Stimulated activated CD8-positive, alpha-beta memory T cell treated with anti-CD3 and anti-CD28 coated beads, Interleukin-7, amount 100 ng/mL, for 24 hours (primary cell): ENCODE results near the gene PLEKHM3.
"Not testable (repeated sequence)": the region's sequence is repeated elsewhere in the genome, so short reads cannot be mapped to it uniquely, and the experiment has no call there.

Source experiments
- DNase-seq: peaks from one replicate; pipeline ENCODE4 v3.0.0-alpha.2; 2020; ENCODE audit warnings: low read depth

The PLEKHM3 gene

DNA sequence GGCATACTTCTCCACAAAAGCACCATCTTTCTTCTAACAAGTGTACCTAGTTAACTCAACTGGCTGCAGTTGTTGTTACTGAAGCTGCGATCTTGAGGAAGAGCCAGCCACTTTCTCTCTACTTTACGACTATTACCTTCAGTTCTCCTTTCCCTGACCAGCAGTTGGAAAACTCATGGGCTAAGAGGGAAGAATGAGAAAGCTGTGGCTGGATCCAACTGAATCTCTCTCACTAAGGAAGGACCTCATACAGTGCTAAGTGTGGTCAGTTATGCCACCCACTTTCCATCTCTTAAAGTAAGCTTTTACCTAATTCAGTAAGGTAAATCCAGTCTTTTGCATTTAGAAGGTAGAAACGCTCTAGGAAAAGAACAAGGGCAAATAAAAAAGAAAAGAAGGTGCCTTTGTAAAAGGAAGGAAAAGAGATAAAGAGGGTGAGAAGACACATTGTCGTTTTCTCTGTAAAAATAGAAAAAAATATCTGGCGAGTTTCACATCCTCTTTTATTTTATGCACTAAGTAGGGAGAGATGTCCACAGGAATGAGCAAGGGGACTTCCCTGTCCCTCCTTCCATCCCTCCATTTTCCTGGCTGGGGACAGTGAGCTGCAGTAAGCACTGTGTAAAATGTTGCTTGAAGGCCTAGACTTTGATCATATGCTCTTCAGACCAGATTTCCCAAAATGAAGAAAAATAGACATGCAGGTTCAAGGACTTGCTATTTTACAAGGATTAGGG is 73.4 kb downstream of the PLEKHM3 start:
- no peak for DNase-seq

DNA sequence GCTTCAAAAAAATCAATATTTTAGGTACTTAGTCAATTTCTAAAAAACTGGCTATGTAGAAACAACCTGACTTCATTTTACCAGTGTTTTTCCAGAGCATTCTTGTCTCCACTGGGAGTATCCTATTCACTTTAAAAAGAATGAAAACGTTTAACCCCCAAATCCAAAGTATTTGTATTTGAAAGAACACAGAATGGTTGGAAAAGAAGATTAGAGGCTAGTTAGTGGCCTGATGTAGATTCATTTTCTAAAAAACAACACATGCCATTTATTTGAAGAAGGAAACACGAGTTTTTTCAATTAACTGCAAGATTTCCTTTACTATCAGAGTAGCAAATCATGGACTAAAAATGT is 74.6 kb downstream of the PLEKHM3 start:
- DNase-seq: no peak

DNA sequence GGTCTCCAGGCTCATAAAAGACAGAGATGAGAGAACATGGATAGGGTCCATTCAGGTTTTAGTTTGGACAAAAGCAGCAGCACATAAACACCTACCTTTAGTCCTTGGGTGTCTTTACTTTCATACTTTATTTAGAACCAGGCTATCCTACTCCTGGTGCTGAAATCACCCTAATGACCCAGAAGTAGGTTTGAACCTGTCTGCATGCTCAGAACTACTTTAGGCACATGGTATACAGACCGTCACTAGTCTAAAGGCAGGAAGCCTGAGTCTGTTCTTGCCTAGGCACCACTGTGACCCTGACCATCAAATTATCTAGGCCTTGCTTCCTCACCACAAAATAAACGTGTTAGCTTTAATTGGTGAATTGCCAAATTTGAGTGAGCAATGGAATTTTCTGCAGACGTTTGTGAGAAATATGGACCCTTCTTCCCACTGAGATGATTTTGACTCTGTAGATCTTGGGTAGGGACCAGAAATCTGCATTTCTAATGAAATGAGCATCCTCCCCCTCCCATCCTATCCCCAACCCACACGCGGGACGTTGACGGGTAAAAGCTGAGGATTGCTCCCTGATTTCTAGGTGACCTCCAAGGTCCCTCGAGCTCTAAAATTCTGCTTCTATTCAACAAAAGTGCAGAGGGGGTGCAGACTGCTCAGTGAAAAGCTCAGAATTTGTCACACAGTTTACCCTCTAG is 75.1 kb downstream of the PLEKHM3 start:
- DNase-seq: no peak

DNA sequence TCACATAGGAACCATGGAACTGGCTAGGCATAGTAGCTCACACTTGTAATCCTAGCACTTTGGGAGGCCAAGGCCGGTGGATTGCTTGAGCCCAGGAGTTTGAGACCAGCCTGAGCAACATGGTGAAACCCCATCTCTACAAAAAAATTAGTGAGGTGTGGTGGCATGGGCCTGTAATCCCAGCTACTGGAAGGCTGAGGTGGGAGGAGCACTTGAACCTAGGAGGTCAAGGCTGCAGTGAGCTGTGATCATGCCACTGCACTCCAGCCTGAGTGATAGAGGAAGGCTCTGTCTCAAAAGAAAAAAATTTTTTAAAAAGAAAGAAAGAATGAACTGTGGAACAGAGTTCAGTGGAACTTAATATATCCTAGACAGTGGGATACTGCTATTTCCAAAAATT is 76.1 kb downstream of the PLEKHM3 start:
- not testable (repeated sequence) for DNase-seq

DNA sequence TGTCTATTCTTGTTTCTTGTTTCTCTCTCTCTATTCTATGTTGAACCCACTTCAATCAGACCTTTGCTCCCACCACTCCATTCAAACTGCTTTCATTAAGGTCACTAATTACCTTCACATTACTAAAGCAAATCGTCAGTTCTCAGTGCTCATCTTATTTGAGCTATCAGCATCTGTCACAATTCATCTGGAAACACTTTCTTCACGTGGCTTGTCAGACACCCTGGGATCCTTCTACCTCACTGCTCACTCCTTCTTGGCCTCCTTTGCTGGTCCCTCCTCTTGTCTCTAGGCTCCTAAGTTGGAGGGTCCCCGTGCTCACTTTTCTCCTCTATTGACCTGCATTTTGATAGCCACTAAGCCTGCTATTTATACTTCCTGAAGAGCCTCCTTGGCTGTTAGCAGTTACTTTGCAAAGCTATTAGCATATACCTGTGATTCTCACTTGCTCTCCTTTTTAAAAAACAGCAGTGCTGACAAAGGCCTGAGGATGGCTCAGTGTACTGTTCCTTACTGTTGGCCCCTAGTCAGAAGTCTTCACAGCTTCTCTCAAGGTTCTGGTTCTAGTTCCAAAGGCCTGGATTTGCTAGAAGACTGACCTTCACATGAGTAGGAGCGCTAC is 80.2 kb downstream of the PLEKHM3 start:
- DNase-seq: no peak

DNA sequence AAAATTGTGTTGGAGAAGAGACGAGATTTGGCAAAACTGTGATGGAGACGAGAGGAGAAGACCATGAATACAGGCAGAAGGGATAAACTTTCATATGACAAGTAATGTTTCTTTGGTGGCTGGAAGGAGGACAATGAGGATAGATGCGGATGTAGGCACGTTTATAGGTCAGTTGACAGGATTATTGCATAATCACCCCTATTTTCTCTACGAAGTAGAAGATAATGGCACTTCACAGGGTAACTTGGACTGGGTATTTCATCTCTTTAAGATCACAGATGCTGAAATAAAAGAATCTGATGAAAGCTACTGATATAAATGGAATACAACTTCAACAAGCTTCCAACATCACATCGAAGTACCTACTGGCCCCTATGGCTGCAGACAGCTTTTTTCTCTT is 81.0 kb downstream of the PLEKHM3 start:
- DNase-seq: no peak

DNA sequence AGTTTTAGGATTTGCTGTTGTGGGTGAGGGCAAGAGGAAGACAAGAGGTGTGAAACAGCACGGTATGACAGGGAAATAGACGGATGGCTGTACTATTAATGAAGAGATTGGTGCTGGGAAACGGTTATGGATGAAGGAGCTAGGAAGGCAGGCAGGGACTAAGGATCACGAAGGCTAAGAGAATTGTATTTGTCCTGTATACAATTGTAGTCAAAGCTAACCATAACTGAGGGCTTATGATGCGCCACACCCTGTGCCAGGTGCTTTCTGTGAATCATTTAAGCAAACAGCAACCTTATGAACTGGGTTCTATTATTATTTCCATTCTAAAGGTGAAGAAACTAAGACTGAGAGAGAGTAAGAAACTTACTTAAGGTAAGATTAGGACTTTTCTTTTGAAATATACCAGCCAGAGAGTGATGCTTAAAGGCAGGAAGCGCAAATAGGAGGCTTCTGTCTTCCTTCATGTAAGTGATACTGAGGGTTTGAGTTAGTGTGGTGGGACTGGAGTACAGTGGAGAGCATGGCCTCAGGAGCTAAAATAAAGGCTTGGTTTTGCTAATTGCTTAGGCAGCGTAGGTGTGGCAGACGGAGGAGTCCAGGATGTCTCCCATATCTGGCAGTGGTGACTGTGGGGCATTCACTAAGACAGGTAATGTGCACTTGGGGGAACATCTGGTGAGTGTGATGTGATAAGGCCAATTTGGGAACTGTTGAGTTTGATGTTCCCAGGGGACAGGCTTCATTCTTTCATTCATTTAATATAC is 85.8 kb downstream of the PLEKHM3 start:
- DNase-seq: no peak

DNA sequence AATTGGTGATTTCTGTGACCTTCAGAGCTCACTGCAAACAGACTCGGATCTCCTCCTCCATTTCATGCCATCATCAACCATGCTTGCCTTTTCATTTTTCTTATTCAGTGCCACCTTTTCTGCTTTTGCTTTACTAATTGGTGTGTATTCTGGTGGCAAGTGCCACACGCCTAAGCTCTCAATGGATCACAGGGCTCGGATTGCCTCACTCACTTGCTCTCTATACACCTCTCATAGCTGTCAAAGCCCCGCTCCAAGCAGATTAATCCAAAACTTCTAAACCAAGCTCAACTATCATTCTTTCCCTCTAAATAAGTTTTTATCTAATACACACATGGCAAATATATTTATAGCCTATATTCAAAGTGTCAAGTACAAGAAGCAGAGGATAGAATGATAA is 86.4 kb downstream of the PLEKHM3 start:
- DNase-seq: no peak

DNA sequence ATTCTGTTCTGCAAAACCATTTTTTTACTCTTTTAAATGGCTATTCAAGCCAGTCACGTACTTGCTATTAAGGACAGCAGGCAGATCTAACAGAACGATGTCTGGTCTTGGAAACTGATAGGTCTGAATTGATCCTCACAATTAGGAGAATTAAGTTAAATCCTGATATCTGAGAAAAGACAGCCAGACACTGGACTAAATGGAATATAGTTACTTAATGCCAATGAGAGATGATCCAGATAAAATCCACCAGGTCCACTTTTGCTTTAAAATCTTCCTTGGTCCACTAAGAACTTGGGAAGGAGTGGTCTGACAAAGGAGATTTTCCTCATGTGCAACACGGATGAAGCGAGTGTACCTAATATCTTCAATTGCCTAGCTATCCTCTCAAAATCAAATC is 86.9 kb downstream of the PLEKHM3 start:
- DNase-seq: no peak

DNA sequence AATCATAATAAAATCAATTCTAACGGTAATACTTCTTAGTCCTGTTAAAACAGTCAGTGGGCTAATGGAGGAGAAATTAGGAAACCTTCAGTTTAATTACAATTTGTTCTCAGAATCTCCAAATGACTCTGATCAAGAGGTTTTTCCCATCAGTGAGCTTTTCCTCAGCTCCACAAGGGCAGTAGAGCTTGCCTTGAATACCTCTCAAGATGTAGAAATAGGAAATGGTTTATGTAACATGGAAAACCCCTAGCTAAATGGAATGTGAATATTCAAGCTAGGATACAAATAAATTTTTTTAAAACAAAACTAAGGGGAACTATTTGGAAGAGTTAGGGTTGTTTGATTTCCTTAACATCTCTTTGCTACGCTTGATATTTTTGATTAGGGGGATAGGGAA is 87.5 kb downstream of the PLEKHM3 start:
- DNase-seq: no peak

DNA sequence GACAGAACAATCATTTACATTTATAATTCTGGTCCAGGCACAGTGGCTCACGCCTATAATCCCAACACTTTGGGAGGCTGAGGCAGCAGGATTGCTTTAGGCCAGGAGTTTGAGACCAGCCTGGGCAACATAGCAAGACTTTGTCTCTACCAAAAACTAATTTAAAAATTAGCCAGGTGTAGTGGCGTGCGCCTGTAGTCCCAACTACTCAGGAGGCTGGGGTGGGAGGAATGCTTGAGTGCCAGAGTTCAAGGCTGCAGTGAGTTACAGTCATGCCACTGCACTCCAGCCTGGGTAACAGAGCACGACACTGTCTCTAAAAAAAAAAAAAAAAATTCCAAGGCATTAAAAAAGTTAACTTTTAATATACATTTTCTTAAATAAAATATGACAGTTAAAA is 88.1 kb downstream of the PLEKHM3 start:
- no peak for DNase-seq

DNA sequence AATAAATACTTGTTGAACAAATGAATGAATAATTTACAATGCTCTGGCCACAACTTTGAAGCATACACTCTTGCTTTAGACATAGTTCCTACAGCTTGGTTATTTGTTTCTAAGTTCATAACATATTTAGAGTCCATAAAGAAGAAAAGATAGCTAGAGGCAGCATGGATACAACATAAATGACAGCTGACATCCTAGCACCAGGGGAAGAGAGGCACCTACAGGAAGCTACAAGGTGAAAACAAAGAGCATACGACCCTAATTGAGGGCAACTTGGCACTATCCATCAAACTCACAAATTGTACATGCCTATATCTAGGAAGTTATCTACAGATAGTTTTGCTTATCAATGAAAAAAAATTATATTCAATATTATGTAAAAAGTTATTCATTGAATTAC is 88.9 kb downstream of the PLEKHM3 start:
- no peak for DNase-seq

DNA sequence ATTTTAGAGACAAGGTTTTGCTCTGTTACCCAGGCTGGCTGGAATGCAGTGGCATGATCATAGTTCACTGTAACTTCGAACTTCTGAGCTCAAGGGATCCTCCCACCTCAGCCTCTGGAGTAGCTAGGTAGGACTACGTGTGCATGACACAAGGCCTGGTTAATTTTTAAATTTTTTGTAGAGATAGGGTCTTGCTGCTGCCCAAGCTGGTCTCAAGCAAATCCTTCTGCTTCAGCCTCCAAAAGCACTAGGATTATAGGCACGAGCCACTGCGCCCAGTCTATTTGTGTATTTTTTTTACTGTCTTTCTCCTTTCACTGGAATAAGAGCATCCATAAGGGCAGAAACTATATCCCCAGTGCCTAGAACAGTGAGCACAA is 89.3 kb downstream of the PLEKHM3 start:
- no peak for DNase-seq

DNA sequence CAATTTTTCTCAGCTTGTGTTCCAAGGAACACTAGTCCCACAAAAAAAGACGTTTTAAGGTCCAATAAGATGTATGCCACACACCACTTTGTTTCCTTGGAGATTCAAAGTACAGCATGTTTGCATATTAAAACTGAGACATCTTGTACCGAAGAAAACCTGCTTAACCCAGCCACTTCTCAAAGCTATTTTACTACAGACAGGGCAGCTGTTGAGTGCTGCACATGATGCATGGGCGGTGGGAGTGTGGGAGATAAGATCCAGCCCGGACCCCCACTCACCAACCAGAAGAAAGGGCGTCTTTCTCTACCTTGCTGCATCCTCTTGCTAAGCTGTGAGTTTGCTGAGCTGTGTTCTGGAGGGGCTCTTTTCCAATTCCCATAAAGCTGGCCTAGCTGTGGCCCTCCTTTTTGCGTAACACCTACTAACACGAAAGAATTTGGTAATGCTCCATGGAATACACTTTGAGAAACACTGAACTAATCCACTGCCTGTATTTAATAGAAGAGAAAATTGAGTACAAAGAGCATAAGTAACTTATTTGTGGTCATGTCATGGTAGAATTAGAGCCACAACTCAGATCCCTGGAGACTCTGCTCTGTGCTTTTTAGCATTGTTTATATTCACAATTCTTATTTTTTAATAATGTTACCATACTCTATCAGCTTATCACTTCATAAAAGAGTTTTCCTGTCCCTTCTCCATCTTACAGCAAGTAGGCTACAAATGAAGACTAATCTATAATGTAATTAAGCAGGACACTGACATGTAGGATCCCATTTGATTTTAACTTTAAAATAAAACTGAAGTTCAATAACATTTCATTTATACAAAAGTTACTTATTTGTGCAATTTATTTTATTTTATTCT is 90.0 kb downstream of the PLEKHM3 start:
- no peak for DNase-seq

DNA sequence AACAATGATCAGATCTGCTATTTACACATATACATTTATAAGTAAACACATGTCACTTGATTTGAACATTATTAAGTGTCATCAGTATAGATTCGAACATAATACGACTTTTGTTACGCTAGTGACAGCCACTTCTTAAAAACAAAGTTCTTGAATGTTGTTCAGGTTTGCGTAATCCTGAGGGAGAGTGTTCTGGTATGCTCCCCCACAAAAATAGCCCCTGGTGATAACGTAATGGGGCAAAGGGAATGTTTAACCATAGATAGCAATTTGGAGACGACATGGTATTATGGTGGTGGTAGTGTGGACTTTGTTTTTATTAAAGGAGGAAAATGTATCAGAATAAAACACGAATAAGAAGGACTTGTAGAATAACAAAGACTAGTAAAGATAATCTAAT is 90.6 kb downstream of the PLEKHM3 start:
- no peak for DNase-seq

DNA sequence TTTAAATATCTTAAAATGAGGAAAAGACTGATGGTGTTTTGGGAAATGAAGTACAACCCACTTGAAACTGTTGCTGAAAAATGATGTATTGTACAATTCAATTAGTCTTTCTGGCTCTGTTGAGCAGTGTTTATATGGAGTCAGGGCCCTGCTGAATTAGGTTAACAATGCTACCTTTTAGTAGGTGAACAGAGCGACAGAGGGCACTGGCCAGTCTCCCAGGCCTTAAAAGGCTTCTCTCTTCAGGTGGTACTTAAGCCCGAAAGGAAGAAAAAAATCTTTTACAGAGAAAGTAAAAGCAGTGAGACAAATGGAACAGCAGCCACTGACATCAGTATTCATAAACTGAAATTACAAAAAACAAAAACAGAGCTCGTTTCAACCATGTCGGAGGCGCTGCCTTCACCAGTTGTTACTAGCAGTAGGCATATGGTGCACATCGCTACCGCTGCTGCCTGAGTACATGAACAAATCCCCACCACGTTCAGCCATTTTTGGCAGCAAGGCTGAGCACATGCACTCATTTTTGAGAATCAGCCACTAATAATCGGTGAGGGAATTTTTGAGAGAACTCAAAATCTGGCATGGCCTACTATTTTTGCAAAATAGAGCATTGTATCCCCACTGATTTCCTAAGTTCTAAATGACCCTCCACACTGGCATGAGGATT is 91.8 kb downstream of the PLEKHM3 start:
- no peak for DNase-seq

DNA sequence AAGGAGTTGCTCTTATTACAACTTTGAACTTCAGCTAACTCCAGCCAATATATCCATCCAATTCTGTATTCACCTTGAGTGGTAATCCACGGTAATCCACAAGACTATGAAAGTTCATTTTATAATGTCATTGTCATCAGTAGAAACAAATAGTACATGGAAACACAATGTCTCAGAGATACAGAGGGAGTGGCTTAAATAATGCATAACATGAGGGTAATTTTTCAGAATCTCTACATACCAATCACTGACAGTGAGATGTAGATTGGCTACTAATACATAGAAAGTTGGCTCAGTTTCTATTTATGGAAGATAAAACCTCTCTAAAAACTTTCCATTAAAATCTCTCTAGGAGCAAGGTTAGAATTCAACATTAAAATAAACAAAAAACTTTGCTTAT is 93.2 kb downstream of the PLEKHM3 start:
- no peak for DNase-seq

DNA sequence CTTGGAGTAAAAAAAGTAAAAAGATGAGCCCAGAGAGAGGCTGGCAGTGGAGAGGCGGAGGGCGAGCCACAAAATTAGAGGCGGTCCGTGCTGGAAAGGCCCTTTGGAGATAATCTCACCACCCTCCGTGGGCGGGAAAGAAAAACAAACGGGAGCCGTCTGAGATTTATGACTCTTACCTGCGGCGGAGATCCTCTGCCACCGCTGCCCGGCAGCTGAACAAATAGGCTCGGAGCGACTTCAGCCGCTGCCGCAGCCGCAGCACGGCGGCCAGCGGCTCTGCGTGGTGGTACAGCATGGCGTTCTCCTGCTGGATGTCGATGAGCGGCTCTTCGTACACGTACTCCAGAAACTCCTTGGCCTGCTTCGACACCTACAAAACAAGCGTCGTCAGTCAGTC is 94.6 kb downstream of the PLEKHM3 start:
- no peak for DNase-seq

DNA sequence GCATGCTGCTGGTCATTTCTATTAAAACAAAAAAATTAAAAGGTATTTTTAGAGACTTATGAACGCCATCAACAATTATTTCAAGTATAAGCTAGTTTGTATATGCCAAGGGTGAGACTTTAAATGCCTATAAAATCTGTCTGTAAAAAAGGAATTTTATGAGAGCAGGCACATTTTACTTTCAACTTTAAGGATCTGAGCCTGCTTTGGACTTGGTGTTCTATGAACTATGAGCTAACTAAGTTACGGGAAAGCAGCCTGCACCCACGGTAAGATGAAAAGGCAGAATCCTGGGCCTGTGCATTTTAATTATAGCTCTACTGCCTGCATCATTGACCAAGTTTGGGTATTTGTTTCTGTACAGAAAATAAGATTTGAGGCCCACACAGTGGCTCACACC is 95.4 kb downstream of the PLEKHM3 start:
- no peak for DNase-seq

DNA sequence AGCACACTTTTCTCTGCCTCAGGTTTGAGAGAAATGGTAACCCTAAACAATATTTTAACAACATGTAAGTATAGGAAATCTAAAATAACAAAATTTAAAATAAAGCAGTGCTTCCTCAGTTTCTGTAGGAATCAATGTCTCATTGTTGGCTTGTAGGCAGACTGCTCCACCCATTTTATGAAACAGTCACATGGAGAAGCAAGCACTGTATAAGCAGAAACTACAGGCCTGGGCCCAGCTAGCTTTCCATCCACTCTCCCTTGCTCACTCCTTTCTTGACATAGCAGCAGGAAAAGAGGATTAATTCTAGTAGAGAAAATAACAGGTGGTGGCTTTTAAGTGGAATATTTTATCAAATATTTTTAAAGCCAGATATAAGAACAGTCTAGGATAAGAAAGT is 97.2 kb downstream of the PLEKHM3 start:
- DNase-seq: no peak

DNA sequence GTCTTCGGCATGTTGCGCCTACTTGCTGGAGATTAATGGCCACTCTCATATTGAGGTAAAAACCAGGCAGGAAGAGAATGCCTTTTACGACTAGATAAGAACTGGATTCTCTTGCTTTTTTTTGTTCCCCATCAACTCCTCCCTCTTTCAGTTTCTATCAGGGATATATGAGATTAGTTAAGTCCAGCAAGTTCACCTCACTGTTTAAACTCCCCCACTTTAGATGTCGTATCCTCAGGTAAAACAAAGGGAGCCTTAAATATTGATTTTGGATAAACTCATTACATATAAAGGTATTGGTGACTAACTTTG is 98.4 kb downstream of the PLEKHM3 start:
- no peak for DNase-seq
